Panc1 (cell line): ENCODE data around the gene KRT82. TPM values are rescaled to one million over a fixed set of nuclear protein-coding genes. Genes with fewer than 3 reads are reported as not detected.

ENCODE experiments used
- ATAC-seq: fragments of 200-7000 bp; cut with Tn5 transposase; 2 replicates; pipeline ENCODE4 v1.9.1; 2020; ENCODE audit warnings: mild to moderate bottlenecking, moderate library complexity
- BruUV-seq: library from RNA; stranded (reverse); fragments of 400-500 nt; replicated peaks from 2 replicates; lab custom pipeline; 2021; lab: Mats Ljungman, UMichigan
- CTCF ChIA-PET: fragments of 300-600 bp; sonication (Branson Sonifier 250); formaldehyde crosslinking; loops from one replicate; lab custom pipeline; 2022; ENCODE audit warnings: antibody characterized with exemption; lab: Charles Lee
- POLR2A ChIA-PET: fragments of 300-600 bp; sonication (Branson Sonifier 250); formaldehyde crosslinking; loops from one replicate; lab custom pipeline; 2022; ENCODE audit warnings: antibody characterized with exemption; lab: Charles Lee
- DNase-seq: peaks from one replicate; pipeline ENCODE4 v3.0.0-alpha.2; 2010; ENCODE audit warnings: low read depth, low spot score
- H3K27ac ChIP-seq: 2 replicates; pipeline ENCODE4 v1.5.1; 2011; ENCODE audit warnings: mild to moderate bottlenecking, low read length, inconsistent platforms
- H3K27me3 ChIP-seq: fragments of 200-500 bp; sonication (Bioruptor generic); 2 replicates; pipeline ENCODE4 v1.6.0; 2014; ENCODE audit warnings: low read length, inconsistent platforms; ENCODE audit not compliant: control insufficient read depth, insufficient read depth
- H3K36me3 ChIP-seq: fragments of 200-500 bp; sonication (Bioruptor generic); 2 replicates; pipeline ENCODE4 v1.5.1; 2014; ENCODE audit warnings: inconsistent platforms, mild to moderate bottlenecking, low read length, moderate library complexity; ENCODE audit not compliant: control insufficient read depth, insufficient read depth
- H3K4me1 ChIP-seq: 2 replicates; pipeline ENCODE4 v1.5.1; 2011; ENCODE audit warnings: inconsistent platforms, mild to moderate bottlenecking, low read length, moderate library complexity; ENCODE audit not compliant: control insufficient read depth, insufficient read depth
- H3K4me3 ChIP-seq, 2 experiments: 2 replicates each; pipeline ENCODE4 v1.5.1; 2011 to 2012; ENCODE audit warnings: low read depth in 2 of 2, low read length in 2 of 2, mild to moderate bottlenecking in 2 of 2, inconsistent platforms in 1 of 2, moderate library complexity in 1 of 2
- H3K9me3 ChIP-seq: fragments of 200-500 bp; sonication (Bioruptor generic); 2 replicates; pipeline ENCODE4 v1.5.1; 2014; ENCODE audit warnings: low read depth, mild to moderate bottlenecking, inconsistent platforms, low read length, moderate library complexity; ENCODE audit not compliant: control insufficient read depth, insufficient read depth
- POLR2AphosphoS5 ChIP-seq: IDR thresholded peaks from 2 replicates; pipeline ENCODE4 v1.6.1; 2012; ENCODE audit warnings: mild to moderate bottlenecking, low read depth, low read length, moderate library complexity
- SIN3A ChIP-seq: IDR thresholded peaks from 2 replicates; pipeline ENCODE4 v1.6.1; 2012; ENCODE audit warnings: low read depth, mild to moderate bottlenecking, low read length, moderate library complexity, borderline replicate concordance; ENCODE audit not compliant: insufficient read depth
- TCF7L2 ChIP-seq: IDR thresholded peaks from 2 replicates; pipeline ENCODE4 v1.6.1; 2011; ENCODE audit warnings: mild to moderate bottlenecking, low read depth, low read length, inconsistent platforms
- in situ Hi-C: cut with HindIII; loops from 2 replicates; pipeline ENCODE4 v1.10.0; 2016; ENCODE audit warnings: low sequenced_read_pairs, low pct_unique_long_range_greater_than_20kb
- intact Hi-C: fragments of 100-400 bp; cut with micrococcal nuclease; formaldehyde crosslinking; loops from one replicate; pipeline ENCODE4 v1.10.0; 2022; ENCODE audit not compliant: unreplicated experiment
- total RNA-seq: library from RNA; stranded (reverse); gene quantifications from one replicate; pipeline ENCODE4 v1.2.1, GENCODE V29; 2021; ENCODE audit not compliant: unreplicated experiment
- TF ChIP-seq, protein P1 (sequence below): fragments of 450-650 bp; IDR thresholded peaks from 2 replicates; pipeline ENCODE4 v1.5.1; 2017; ENCODE audit warnings: mild to moderate bottlenecking
- TF ChIP-seq, protein P2 (sequence below), 2 experiments: IDR thresholded peaks; 2 replicates each; pipeline ENCODE4 v1.6.1; 2011 to 2012; ENCODE audit warnings: low read depth in 2 of 2, control low read depth in 1 of 2, low read length in 1 of 2, mild to moderate bottlenecking in 1 of 2, moderate library complexity in 1 of 2; ENCODE audit not compliant: insufficient read depth in 1 of 2

The KRT82 gene
- total RNA-seq, 1 experiment from 2014 or later: not detected

DNA sequence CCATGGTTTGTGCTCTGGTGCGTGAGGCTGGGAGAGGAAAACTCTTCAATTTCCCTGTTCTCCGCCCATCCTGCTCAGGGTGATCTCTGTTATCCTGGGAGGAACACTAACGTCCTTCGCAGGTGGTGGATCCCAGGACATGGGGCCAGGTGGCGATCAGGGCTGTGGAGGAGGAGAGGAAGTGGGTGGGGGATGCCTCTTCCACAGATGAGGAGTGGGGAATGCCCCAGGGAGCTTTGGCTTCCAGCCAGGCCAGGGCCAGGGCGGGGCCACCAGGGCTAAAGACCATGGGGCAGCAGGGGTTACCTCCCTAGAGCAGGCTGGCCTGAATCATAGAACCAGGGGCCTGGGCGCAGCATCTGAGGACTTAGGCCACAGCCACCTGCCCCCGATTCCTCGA lies 31.4 kb upstream of the KRT82 start:
- Histone ChIP-seq H3K9me3 (no peaks in the 10 kb centered on the region), H3K36me3 (no peaks in the 10 kb centered on the region), H3K4me1 (no peaks in the 10 kb centered on the region), H3K27ac (no peak overlapping the region), H3K27me3 (no peaks in the 10 kb centered on the region), H3K4me3 (no peak overlapping the region)
- DNase-seq: no peak
- TF ChIP-seq, protein P1, sequence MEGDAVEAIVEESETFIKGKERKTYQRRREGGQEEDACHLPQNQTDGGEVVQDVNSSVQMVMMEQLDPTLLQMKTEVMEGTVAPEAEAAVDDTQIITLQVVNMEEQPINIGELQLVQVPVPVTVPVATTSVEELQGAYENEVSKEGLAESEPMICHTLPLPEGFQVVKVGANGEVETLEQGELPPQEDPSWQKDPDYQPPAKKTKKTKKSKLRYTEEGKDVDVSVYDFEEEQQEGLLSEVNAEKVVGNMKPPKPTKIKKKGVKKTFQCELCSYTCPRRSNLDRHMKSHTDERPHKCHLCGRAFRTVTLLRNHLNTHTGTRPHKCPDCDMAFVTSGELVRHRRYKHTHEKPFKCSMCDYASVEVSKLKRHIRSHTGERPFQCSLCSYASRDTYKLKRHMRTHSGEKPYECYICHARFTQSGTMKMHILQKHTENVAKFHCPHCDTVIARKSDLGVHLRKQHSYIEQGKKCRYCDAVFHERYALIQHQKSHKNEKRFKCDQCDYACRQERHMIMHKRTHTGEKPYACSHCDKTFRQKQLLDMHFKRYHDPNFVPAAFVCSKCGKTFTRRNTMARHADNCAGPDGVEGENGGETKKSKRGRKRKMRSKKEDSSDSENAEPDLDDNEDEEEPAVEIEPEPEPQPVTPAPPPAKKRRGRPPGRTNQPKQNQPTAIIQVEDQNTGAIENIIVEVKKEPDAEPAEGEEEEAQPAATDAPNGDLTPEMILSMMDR: no peak
- ATAC-seq: no peak
- no TSS peak for BruUV-seq
- intact Hi-C loops: no loop called here
- ChIA-PET POLR2A (no interaction called here), CTCF (no interaction called here)
- in situ Hi-C loops: no loop called here

DNA sequence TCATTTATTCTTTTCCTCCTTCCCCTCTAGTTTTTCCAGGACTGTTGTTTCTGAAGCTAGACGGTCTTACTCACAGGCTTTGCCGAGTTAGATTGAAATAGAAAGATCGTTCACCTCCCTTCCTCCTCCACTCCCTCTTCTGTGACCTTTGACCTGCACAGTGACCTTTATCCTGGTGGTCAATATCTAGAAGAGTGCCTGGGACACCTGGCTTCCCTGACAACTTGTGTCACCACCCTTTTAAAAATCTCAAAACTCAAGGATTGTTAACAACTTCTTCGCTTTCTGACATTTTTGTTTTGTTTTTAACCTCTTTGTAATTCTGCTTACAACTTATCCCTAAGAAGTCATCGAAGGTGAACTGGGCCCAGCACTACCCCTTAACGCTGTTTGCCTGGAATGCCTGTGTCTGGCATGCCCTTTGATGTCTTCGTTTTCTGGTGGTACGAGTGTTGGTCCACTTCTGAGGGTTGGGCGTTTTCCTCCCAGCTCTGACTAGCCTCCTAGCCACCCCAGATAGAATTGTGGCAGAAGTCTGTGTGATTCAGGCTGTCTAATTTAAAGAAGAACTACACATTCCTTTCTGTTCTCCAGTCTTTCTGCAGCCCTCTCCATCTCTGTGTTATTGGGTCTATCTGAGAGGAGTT lies 30.8 kb upstream of the KRT82 start:
- POLR2A ChIA-PET: no interaction called here
- ATAC-seq: no peak
- CTCF ChIA-PET: no interaction called here
- no TSS peak for BruUV-seq
- Histone ChIP-seq H3K27me3 (peaks cover 2% of the 10 kb centered on the region), H3K9me3 (no peaks in the 10 kb centered on the region), H3K4me3 (no peak overlapping the region), H3K4me1 (no peaks in the 10 kb centered on the region), H3K36me3 (no peaks in the 10 kb centered on the region), H3K27ac (no peak overlapping the region)
- intact Hi-C loops (no loop called here), in situ Hi-C loops (no loop called here)
- DNase-seq: no peak
- no peak for TF ChIP-seq POLR2AphosphoS5
- TF ChIP-seq, protein P2, sequence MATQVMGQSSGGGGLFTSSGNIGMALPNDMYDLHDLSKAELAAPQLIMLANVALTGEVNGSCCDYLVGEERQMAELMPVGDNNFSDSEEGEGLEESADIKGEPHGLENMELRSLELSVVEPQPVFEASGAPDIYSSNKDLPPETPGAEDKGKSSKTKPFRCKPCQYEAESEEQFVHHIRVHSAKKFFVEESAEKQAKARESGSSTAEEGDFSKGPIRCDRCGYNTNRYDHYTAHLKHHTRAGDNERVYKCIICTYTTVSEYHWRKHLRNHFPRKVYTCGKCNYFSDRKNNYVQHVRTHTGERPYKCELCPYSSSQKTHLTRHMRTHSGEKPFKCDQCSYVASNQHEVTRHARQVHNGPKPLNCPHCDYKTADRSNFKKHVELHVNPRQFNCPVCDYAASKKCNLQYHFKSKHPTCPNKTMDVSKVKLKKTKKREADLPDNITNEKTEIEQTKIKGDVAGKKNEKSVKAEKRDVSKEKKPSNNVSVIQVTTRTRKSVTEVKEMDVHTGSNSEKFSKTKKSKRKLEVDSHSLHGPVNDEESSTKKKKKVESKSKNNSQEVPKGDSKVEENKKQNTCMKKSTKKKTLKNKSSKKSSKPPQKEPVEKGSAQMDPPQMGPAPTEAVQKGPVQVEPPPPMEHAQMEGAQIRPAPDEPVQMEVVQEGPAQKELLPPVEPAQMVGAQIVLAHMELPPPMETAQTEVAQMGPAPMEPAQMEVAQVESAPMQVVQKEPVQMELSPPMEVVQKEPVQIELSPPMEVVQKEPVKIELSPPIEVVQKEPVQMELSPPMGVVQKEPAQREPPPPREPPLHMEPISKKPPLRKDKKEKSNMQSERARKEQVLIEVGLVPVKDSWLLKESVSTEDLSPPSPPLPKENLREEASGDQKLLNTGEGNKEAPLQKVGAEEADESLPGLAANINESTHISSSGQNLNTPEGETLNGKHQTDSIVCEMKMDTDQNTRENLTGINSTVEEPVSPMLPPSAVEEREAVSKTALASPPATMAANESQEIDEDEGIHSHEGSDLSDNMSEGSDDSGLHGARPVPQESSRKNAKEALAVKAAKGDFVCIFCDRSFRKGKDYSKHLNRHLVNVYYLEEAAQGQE (IDR thresholded peaks at IDR 0.05; ENCODE audit: insufficient read depth in 1 of 2, low read depth in 2 of 2, low read length in 1 of 2): no peak
- TF ChIP-seq, protein P1: no peak
- no peak for TF ChIP-seq SIN3A
- TF ChIP-seq TCF7L2: no peak
